K562 (cell line): Measurements from ENCODE around the gene ACVR2B. TPM values are rescaled to one million over a fixed set of nuclear protein-coding genes. Genes with fewer than 3 reads are reported as not detected.
A peak's percentile ranks its signal among the peaks of the same experiment; 100 is the strongest.

Source experiments
- CEBPB ChIP-seq: fragments of 450-650 bp; IDR thresholded peaks from 2 replicates; pipeline ENCODE4 v1.6.1; 2016; ENCODE audit warnings: missing genetic modification characterization, missing compliant biosample characterization
- ELK3 ChIP-seq: fragments of 450-650 bp; formaldehyde crosslinking; IDR thresholded peaks from 2 replicates; pipeline ENCODE4 v1.4.0; 2020; ENCODE audit warnings: mild to moderate bottlenecking
- EWSR1 ChIP-seq: fragments of 450-650 bp; IDR thresholded peaks from 2 replicates; pipeline ENCODE4 v1.6.1; 2018; ENCODE audit warnings: borderline replicate concordance, mild to moderate bottlenecking, low read depth, moderate library complexity; ENCODE audit not compliant: partially characterized antibody
- FUS ChIP-seq: fragments of 200-400 bp; formaldehyde crosslinking; optimal IDR thresholded peaks from 2 replicates; pipeline ENCODE3; 2017; ENCODE audit warnings: low read depth, low read length
- GABPB1 ChIP-seq: sonication (generic); formaldehyde crosslinking; IDR thresholded peaks from 2 replicates; pipeline ENCODE4 v1.8.0; 2022; ENCODE audit warnings: mild to moderate bottlenecking, missing genetic modification reagents
- GTF2F1 ChIP-seq: IDR thresholded peaks from 2 replicates; pipeline ENCODE4 v1.6.1; 2011; ENCODE audit warnings: low read depth, low read length, improper control_type of control experiment
- MAFK ChIP-seq: IDR thresholded peaks from 2 replicates; pipeline ENCODE4 v1.6.1; 2011; ENCODE audit warnings: low read length, improper control_type of control experiment
- NFYB ChIP-seq: IDR thresholded peaks from 2 replicates; pipeline ENCODE4 v1.6.1; 2011; ENCODE audit warnings: mild to moderate bottlenecking, moderate library complexity; ENCODE audit not compliant: insufficient read length; ENCODE audit errors: extremely low read depth
- SMAD2 ChIP-seq: fragments of 150-350 bp; IDR thresholded peaks from 2 replicates; pipeline ENCODE4 v1.6.1; 2014; ENCODE audit warnings: low read depth, mild to moderate bottlenecking, low read length
- ZNF717 ChIP-seq: fragments of 250-450 bp; sonication (Bioruptor Pico); IDR thresholded peaks from 2 replicates; pipeline ENCODE4 v1.5.0; 2021
- ZSCAN29 ChIP-seq: fragments of 450-650 bp; IDR thresholded peaks from 2 replicates; pipeline ENCODE4 v1.6.1; 2017
- polyA plus RNA-seq, 8 experiments: library from polyadenylated mRNA; depleted of rRNA in 4 of 8; stranded (reverse) in 5 of 8; unstranded in 3 of 8; fragments of >200 nt; fragmentation: Nextera tagmentation in 2 of 8; fragmentation: Illumina TruSeq in 1 of 8; extraction: Ambion mirVana in 2 of 8; extraction: Trizol in 1 of 8; gene quantifications; 2 replicates each; pipeline versions ENCODE4 v1.2.1 to v1.2.3, GENCODE V29; 2011 to 2014; ENCODE audit warnings: inconsistent platforms in 1 of 8, missing spikeins in 1 of 8
- total RNA-seq, 7 experiments: library from RNA; depleted of rRNA in 6 of 7; stranded (reverse); fragments of >200 nt in 6 of 7; fragmentation: Illumina TruSeq in 2 of 7; extraction: Trizol in 2 of 7; gene quantifications; 2 replicates each; pipeline versions ENCODE4 v1.2.1 to v1.2.3, GENCODE V29; 2011 to 2021; ENCODE audit warnings: low replicate concordance in 1 of 7
- TF ChIP-seq, protein P1 (sequence below): sonication (generic); formaldehyde crosslinking; IDR thresholded peaks from 2 replicates; pipeline ENCODE4 v1.8.0; 2022; ENCODE audit warnings: mild to moderate bottlenecking, missing genetic modification reagents
- TF ChIP-seq, protein P2 (sequence below): sonication (generic); IDR thresholded peaks from 2 replicates; pipeline ENCODE4 v1.6.1; 2016
- TF ChIP-seq, protein P3 (sequence below): IDR thresholded peaks from 2 replicates; pipeline ENCODE4 v1.6.1; 2012; ENCODE audit warnings: low read depth, low read length, improper control_type of control experiment, borderline replicate concordance

The ACVR2B gene
- total and polyA plus RNA-seq, 9 of the 15 experiments (the other 6 are each of a cell fraction or from before 2014, with no cell fraction given), result 1.8 to 23.7 (median 7.1) TPM

DNA sequence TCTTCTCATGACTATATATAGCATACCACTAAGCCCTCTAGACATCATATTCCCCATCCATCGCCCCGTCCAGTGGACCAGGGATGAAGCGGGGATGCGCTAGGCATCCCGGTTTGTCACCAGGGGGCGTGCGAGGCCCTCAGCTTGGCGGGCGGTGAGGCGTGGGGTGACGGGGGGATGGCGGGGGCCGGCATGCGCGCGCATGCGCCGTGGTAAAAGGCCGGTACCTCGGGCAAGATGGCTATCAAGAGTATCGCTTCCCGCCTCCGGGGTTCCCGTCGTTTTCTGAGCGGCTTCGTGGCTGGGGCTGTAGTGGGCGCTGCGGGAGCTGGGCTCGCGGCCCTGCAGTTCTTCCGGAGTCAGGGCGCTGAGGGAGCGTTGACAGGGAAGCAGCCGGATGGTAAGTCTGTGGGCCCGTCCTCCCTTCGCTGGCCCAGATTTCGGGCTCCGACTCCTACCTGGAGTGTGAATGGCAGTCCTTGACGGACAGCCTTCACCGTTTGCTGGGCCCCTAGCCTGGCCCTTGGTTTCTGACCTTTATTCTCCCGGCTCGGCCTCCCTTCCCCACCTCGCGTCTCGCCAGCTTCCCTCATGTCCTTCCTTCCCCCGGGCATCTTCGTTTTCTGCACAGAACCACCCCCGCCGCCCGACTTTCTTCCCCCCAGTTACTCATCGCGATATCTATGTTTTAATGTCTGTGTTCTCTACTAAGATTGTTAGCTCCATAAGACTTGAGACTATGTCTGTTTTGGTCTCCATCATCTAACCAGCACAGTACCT lies 42.6 kb downstream of the ACVR2B start, which contains the start of gene EXOG (continued):
- TF ChIP-seq, protein P1, sequence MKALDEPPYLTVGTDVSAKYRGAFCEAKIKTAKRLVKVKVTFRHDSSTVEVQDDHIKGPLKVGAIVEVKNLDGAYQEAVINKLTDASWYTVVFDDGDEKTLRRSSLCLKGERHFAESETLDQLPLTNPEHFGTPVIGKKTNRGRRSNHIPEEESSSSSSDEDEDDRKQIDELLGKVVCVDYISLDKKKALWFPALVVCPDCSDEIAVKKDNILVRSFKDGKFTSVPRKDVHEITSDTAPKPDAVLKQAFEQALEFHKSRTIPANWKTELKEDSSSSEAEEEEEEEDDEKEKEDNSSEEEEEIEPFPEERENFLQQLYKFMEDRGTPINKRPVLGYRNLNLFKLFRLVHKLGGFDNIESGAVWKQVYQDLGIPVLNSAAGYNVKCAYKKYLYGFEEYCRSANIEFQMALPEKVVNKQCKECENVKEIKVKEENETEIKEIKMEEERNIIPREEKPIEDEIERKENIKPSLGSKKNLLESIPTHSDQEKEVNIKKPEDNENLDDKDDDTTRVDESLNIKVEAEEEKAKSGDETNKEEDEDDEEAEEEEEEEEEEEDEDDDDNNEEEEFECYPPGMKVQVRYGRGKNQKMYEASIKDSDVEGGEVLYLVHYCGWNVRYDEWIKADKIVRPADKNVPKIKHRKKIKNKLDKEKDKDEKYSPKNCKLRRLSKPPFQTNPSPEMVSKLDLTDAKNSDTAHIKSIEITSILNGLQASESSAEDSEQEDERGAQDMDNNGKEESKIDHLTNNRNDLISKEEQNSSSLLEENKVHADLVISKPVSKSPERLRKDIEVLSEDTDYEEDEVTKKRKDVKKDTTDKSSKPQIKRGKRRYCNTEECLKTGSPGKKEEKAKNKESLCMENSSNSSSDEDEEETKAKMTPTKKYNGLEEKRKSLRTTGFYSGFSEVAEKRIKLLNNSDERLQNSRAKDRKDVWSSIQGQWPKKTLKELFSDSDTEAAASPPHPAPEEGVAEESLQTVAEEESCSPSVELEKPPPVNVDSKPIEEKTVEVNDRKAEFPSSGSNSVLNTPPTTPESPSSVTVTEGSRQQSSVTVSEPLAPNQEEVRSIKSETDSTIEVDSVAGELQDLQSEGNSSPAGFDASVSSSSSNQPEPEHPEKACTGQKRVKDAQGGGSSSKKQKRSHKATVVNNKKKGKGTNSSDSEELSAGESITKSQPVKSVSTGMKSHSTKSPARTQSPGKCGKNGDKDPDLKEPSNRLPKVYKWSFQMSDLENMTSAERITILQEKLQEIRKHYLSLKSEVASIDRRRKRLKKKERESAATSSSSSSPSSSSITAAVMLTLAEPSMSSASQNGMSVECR (CRISPR knock-in tag), result 0 out of 2 replicates have a peak, but pooled peaks have one; percentile 43
- 0 out of 2 replicates have a peak, but pooled peaks have one; percentile 24 for TF ChIP-seq GTF2F1
- no peak for TF ChIP-seq ZSCAN29
- TF ChIP-seq GABPB1 (CRISPR knock-in tag), result peak; percentile 64
- TF ChIP-seq FUS, result no peak
- TF ChIP-seq EWSR1, result no peak
- TF ChIP-seq, protein P2, sequence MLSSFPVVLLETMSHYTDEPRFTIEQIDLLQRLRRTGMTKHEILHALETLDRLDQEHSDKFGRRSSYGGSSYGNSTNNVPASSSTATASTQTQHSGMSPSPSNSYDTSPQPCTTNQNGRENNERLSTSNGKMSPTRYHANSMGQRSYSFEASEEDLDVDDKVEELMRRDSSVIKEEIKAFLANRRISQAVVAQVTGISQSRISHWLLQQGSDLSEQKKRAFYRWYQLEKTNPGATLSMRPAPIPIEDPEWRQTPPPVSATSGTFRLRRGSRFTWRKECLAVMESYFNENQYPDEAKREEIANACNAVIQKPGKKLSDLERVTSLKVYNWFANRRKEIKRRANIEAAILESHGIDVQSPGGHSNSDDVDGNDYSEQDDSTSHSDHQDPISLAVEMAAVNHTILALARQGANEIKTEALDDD, result no peak
- no peak; the same call in 1 of the 2 replicates for TF ChIP-seq MAFK
- no peak for TF ChIP-seq ELK3 (CRISPR knock-in tag)
- no peak for TF ChIP-seq SMAD2
- no peak for TF ChIP-seq ZNF717
- no peak for TF ChIP-seq CEBPB (tag)
- no peak for TF ChIP-seq NFYB
- TF ChIP-seq, protein P3, sequence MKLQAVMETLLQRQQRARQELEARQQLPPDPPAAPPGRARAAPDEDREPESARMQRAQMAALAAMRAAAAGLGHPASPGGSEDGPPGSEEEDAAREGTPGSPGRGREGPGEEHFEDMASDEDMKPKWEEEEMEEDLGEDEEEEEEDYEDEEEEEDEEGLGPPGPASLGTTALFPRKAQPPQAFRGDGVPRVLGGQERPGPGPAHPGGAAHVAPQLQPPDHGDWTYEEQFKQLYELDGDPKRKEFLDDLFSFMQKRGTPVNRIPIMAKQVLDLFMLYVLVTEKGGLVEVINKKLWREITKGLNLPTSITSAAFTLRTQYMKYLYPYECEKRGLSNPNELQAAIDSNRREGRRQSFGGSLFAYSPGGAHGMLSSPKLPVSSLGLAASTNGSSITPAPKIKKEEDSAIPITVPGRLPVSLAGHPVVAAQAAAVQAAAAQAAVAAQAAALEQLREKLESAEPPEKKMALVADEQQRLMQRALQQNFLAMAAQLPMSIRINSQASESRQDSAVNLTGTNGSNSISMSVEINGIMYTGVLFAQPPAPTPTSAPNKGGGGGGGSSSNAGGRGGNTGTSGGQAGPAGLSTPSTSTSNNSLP, result no peak
